Uterus (tissue), 4 donors: ENCODE results near the gene SAMD9. TPM values are rescaled to one million over a fixed set of nuclear protein-coding genes. Genes with fewer than 3 reads are reported as not detected.

Experiments used
- DNase-seq, 2 donors: peaks; one replicate each; pipeline ENCODE4 v3.0.0-alpha.2; 2019 to 2020
- H3K27ac ChIP-seq, 2 donors: fragments of 200-600 bp; sonication (generic); 1 replicate in 1 of 2; 2 replicates in 1 of 2; pipeline ENCODE4 v1.5.1; 2016 to 2018
- H3K27me3 ChIP-seq, 2 donors: fragments of 200-600 bp; sonication (generic); one replicate each; pipeline ENCODE4 v1.5.1; 2018 to 2019; ENCODE audit warnings: control low read depth in 1 of 2
- H3K36me3 ChIP-seq, 2 donors: fragments of 200-600 bp; sonication (generic); one replicate each; pipeline ENCODE4 v1.5.1; 2019; ENCODE audit warnings: control low read depth in 1 of 2
- H3K4me1 ChIP-seq, 2 donors: fragments of 200-600 bp; sonication (generic); one replicate each; pipeline ENCODE4 v1.5.1; 2018 to 2019; ENCODE audit warnings: control low read depth in 1 of 2
- H3K4me3 ChIP-seq, 2 donors: fragments of 200-600 bp; sonication (generic); 1 replicate in 1 of 2; 2 replicates in 1 of 2; pipeline ENCODE4 v1.5.1; 2018 to 2019; ENCODE audit warnings: mild to moderate bottlenecking in 1 of 2
- H3K9me3 ChIP-seq, 2 donors: fragments of 200-600 bp; sonication (generic); one replicate each; pipeline ENCODE4 v1.5.1; 2019; ENCODE audit warnings: control low read depth in 1 of 2
- POLR2A ChIP-seq, 2 donors: fragments of 450-650 bp; IDR thresholded peaks; one replicate each; pipeline ENCODE4 v1.6.1; 2016; ENCODE audit warnings: antibody characterized with exemption in 2 of 2, mild to moderate bottlenecking in 1 of 2, moderate library complexity in 1 of 2
- intact Hi-C: fragments of 100-400 bp; cut with DNase I; formaldehyde crosslinking; loops from one replicate; pipeline ENCODE4 v1.15.1; 2023; ENCODE audit warnings: low total_unique reads
- total RNA-seq, 4 donors: library from RNA; depleted of rRNA in 3 of 4; stranded (reverse); fragments of >200 nt in 3 of 4; gene quantifications; one replicate each; pipeline versions ENCODE4 v1.1.0 to v1.2.4, GENCODE V29; 2014 to 2023
- TF ChIP-seq, protein P1 (sequence below), 4 experiments: fragments of 200-600 bp in 2 of 4; fragments of 450-650 bp in 2 of 4; sonication (generic) in 2 of 4; IDR thresholded peaks; one replicate each; pipeline ENCODE4 v1.5.1; 2016 to 2019; ENCODE audit warnings: antibody characterized with exemption in 4 of 4, mild to moderate bottlenecking in 2 of 4, moderate library complexity in 1 of 4
- donor health status: DM: yes; HTN: yes; CAD: no.

SAMD9 gene
- total RNA-seq, 4 donors from 2014 or later, result 11.6 to 26.5 (median 14.2) TPM

- peak in 1 of 2 donors; percentile 16 for DNase-seq
- Histone ChIP-seq H3K27me3 (no peaks in the 10 kb centered on the region), H3K4me1 (no peaks in the 10 kb centered on the region), H3K27ac (peak overlapping the region; percentile 23 to 63), H3K9me3 (no peaks in the 10 kb centered on the region), H3K36me3 (no peaks in the 10 kb centered on the region), H3K4me3 (peak overlapping the region; percentile 38 to 44)
- TF ChIP-seq, protein P1, sequence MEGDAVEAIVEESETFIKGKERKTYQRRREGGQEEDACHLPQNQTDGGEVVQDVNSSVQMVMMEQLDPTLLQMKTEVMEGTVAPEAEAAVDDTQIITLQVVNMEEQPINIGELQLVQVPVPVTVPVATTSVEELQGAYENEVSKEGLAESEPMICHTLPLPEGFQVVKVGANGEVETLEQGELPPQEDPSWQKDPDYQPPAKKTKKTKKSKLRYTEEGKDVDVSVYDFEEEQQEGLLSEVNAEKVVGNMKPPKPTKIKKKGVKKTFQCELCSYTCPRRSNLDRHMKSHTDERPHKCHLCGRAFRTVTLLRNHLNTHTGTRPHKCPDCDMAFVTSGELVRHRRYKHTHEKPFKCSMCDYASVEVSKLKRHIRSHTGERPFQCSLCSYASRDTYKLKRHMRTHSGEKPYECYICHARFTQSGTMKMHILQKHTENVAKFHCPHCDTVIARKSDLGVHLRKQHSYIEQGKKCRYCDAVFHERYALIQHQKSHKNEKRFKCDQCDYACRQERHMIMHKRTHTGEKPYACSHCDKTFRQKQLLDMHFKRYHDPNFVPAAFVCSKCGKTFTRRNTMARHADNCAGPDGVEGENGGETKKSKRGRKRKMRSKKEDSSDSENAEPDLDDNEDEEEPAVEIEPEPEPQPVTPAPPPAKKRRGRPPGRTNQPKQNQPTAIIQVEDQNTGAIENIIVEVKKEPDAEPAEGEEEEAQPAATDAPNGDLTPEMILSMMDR (IDR thresholded peaks at IDR 0.05), result no peak
- TF ChIP-seq POLR2A (IDR thresholded peaks at IDR 0.05), result no peak
- intact Hi-C loops, result no loop called here
Measured at GRCh38 chr7:93147363-93147762, 29.6 kb upstream of the SAMD9 start.

DNA sequence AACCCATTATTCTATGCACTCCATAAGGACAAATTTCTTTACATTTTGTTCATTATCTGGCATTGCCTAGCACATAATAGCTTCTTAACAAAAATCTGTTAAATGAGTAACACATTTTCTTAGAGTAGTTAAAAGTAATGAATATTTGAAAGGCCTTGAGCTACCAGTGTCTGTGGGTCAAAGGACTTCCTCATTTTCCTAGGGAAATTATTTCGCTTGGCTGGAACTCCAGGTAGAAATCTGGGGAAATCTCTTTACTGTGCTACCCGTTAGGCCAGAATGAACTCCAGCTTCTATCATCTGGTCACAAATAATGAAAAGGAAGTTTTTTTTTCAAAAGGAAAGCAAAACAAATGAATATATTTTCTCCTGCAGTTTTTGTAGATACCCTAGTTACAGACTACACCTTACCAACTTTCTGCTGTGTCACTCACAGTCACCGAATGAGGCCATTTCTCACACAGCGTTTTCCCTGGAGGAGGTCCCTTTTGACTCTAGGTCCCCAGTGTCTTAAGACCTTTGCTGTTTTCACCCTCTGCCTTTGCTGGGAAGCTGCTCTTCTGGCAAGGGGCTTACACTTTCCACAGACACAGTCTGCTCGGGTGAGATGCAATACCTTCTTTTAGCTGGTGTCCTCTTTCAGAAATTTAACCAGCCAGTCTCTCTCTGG lies 28.8 kb upstream of the SAMD9 start:
- no peaks in the 10 kb centered on the region for H3K27me3 ChIP-seq
- peak overlapping the region; percentile 23 to 63 for H3K27ac ChIP-seq
- peak overlapping the region; percentile 38 to 44 for H3K4me3 ChIP-seq
- H3K4me1 ChIP-seq, result no peaks in the 10 kb centered on the region
- no peak for TF ChIP-seq POLR2A (IDR thresholded peaks at IDR 0.05)
- TF ChIP-seq, protein P1 (IDR thresholded peaks at IDR 0.05), result no peak
- no peak for DNase-seq
- no peaks in the 10 kb centered on the region for H3K9me3 ChIP-seq
- H3K36me3 ChIP-seq, result no peaks in the 10 kb centered on the region
- intact Hi-C loops, result no loop called here

DNA sequence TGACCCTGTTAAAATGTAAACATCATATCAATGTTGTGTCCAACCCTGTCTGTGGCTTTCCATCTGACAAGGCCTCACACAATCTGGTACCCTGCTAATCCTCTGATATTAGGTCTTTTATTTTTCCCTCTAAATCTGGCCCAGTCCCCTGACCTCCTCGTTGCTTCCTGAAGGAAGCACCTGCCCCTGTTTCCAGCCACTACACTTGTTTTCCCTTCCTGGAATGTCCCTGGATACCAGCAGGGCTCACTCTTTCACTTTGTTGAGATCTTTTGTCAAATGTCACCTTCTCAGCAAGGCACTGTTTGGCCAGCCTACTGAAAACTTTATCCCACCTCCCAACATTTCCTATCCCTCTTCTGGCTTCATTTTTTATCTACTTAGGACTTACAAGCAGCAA lies 28.3 kb upstream of the SAMD9 start:
- Histone ChIP-seq H3K9me3 (no peaks in the 10 kb centered on the region), H3K4me1 (no peaks in the 10 kb centered on the region), H3K36me3 (no peaks in the 10 kb centered on the region), H3K27ac (peak overlapping the region in 1 of 2 donors; percentile 63), H3K27me3 (no peaks in the 10 kb centered on the region), H3K4me3 (no peak overlapping the region)
- no peak for DNase-seq
- intact Hi-C loops, result no loop called here
- TF ChIP-seq POLR2A (IDR thresholded peaks at IDR 0.05), result no peak
- TF ChIP-seq, protein P1 (IDR thresholded peaks at IDR 0.05), result no peak

- Histone ChIP-seq H3K27me3 (no peaks in the 10 kb centered on the region), H3K9me3 (no peaks in the 10 kb centered on the region), H3K27ac (no peak overlapping the region), H3K36me3 (no peaks in the 10 kb centered on the region), H3K4me3 (no peak overlapping the region), H3K4me1 (no peaks in the 10 kb centered on the region)
- intact Hi-C loops, result no loop called here
- TF ChIP-seq, protein P1 (IDR thresholded peaks at IDR 0.05), result no peak
- TF ChIP-seq POLR2A (IDR thresholded peaks at IDR 0.05), result no peak
- no peak for DNase-seq
Measured at GRCh38 chr7:93145354-93145753, 27.6 kb upstream of the SAMD9 start.

GRCh38 chr7:93142127-93142526 lies 24.3 kb upstream of the SAMD9 start:
- TF ChIP-seq, protein P1 (IDR thresholded peaks at IDR 0.05), result no peak
- no peak for TF ChIP-seq POLR2A (IDR thresholded peaks at IDR 0.05)
- H3K4me1 ChIP-seq, result no peaks in the 10 kb centered on the region
- H3K9me3 ChIP-seq, result peaks cover 0 to 8% of the 10 kb centered on the region in 2 donors
- H3K4me3 ChIP-seq, result no peak overlapping the region
- intact Hi-C loops, result no loop called here
- H3K27ac ChIP-seq, result no peak overlapping the region
- no peaks in the 10 kb centered on the region for H3K27me3 ChIP-seq
- no peak for DNase-seq
- H3K36me3 ChIP-seq, result no peaks in the 10 kb centered on the region
